Body of pancreas (tissue), 4 donors: ENCODE results near the gene ELANE.

Experiments used
- POLR2A ChIP-seq, 3 donors: fragments of 450-650 bp; IDR thresholded peaks; one replicate each; pipeline ENCODE4 v1.6.1; 2016; ENCODE audit warnings: antibody characterized with exemption in 3 of 3, mild to moderate bottlenecking in 2 of 3
- TF ChIP-seq, protein P1 (sequence below), 7 experiments: fragments of 450-650 bp in 4 of 7; fragments of 200-600 bp in 3 of 7; sonication (generic) in 3 of 7; IDR thresholded peaks; one replicate each; pipeline ENCODE4 v1.5.1; 2016 to 2019; ENCODE audit warnings: antibody characterized with exemption in 7 of 7

- TF ChIP-seq, protein P1, sequence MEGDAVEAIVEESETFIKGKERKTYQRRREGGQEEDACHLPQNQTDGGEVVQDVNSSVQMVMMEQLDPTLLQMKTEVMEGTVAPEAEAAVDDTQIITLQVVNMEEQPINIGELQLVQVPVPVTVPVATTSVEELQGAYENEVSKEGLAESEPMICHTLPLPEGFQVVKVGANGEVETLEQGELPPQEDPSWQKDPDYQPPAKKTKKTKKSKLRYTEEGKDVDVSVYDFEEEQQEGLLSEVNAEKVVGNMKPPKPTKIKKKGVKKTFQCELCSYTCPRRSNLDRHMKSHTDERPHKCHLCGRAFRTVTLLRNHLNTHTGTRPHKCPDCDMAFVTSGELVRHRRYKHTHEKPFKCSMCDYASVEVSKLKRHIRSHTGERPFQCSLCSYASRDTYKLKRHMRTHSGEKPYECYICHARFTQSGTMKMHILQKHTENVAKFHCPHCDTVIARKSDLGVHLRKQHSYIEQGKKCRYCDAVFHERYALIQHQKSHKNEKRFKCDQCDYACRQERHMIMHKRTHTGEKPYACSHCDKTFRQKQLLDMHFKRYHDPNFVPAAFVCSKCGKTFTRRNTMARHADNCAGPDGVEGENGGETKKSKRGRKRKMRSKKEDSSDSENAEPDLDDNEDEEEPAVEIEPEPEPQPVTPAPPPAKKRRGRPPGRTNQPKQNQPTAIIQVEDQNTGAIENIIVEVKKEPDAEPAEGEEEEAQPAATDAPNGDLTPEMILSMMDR (IDR thresholded peaks at IDR 0.05): no peak
- no peak for TF ChIP-seq POLR2A (IDR thresholded peaks at IDR 0.05)
Observed at GRCh38 chr19:890831-891230, 38.7 kb downstream of the ELANE start.
